Fibroblast of villous mesenchyme (primary cell): ENCODE results near the gene SCAF8. TPM values are rescaled to one million over a fixed set of nuclear protein-coding genes. Genes with fewer than 3 reads are reported as not detected.

Experiments used
- DNase-seq: peaks from one replicate; pipeline ENCODE4 v3.0.0-alpha.2; 2010; ENCODE audit warnings: low read depth
- H3K4me3 ChIP-seq: 2 replicates; pipeline ENCODE4 v1.5.1; 2011; ENCODE audit warnings: low read depth, mild to moderate bottlenecking, low read length
- CTCF ChIP-seq: IDR thresholded peaks from 2 replicates; pipeline ENCODE4 v1.5.1; 2012; ENCODE audit warnings: low read depth, mild to moderate bottlenecking, low read length; ENCODE audit not compliant: insufficient read depth
- total RNA-seq: library from RNA; depleted of rRNA; stranded (reverse); fragments of >200 nt; gene quantifications from 2 replicates; pipeline ENCODE4 v1.2.3, GENCODE V29; 2012

The SCAF8 gene
- total RNA-seq, 1 donor: 39.7 TPM

DNA sequence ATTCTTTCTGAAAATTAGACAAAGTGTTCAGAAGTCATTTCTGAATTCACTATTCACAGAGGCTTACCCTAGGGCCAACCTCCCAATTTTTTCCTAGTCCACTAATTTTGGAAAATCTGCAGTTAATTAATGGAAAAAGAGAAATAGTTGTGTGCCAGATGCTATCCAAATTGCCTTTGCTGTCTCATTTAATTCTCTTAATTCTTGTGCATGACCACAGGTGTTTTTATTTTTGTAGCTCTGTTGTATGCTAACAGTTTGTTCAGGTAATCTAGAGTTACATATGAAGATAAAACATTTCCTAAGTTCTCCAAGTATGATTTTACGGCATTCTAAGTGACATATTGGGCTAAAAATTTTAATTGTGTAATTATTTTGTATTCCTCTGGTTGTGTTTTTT, 96.8 kb downstream of the SCAF8 start:
- DNase-seq: no peak
- TF ChIP-seq CTCF: no peak
- no peak overlapping the region for H3K4me3 ChIP-seq

GRCh38 chr6:154830771-154831170, 97.6 kb downstream of the SCAF8 start:
- H3K4me3 ChIP-seq: no peak overlapping the region
- DNase-seq: no peak
- no peak for TF ChIP-seq CTCF

DNA sequence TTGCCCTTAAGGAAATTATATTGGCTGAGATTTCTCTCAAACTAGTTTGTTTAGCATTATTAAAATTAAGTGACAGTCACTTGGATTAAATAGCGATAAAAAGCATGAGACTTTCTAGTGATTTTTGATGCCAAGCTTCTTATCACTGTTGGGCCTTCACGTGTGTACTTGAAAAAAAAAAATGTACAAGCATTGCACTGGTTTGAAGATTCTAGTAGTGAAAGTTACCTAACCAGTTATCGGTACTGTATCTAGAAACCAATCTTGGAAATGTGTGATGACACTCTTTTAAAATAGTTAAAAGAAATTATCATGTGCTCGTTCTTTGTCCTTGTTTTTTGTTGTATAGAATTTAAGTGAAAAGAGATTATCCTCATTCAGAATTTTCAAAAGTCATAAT, 102.1 kb downstream of the SCAF8 start:
- H3K4me3 ChIP-seq: no peak overlapping the region
- no peak for TF ChIP-seq CTCF
- DNase-seq: no peak

- H3K4me3 ChIP-seq: no peak overlapping the region
- TF ChIP-seq CTCF: no peak
- DNase-seq: no peak
Measured at GRCh38 chr6:154839546-154839945, 106.3 kb downstream of the SCAF8 start.

DNA sequence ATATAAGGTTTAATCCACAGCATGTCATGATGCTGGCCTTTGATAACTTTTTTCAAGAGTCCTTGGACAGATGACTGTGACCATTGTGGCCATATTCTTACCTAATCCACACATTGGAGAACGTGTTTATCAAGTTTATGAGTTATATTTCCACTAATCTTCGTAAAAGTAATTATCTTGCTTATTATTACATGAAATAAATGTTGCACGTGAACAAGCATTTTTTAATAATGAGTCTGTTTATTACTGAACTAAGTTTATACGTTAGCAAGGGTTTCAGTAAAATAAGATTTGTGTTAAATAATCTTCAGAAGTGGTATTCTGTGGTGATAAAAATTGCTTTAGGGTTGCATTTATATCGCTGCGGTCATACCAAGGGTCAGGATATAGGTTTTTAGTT, 107.1 kb downstream of the SCAF8 start:
- TF ChIP-seq CTCF: no peak
- no peak overlapping the region for H3K4me3 ChIP-seq
- DNase-seq: no peak

GRCh38 chr6:154841109-154841508, 107.9 kb downstream of the SCAF8 start:
- no peak overlapping the region for H3K4me3 ChIP-seq
- no peak for TF ChIP-seq CTCF
- no peak for DNase-seq

DNA sequence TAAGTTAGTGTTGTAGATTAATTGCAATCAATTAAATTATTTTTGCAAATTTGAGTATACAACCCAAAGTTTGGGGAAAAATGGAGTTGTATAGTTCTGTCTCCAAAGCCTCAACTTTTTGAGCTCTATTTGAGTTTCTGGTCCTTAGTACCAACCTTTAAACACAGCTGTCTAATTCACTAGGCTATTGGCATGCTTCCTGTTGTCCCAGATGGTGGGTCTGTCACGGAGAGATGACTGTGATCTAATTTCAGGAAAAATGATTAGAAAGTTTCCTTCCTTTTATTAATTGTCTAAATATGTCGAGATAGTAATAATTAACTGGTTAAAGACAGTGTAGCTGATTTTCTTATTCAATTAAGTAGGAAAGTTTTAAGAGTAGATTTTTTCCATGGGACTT, 109.6 kb downstream of the SCAF8 start:
- no peak overlapping the region for H3K4me3 ChIP-seq
- DNase-seq: no peak
- TF ChIP-seq CTCF: no peak
